ENCODE results near the gene KRTAP10-3. TPM values are rescaled to one million over a fixed set of nuclear protein-coding genes. Genes with fewer than 3 reads are reported as not detected.
"Not testable (repeated sequence)": the region's sequence is repeated elsewhere in the genome, so short reads cannot be mapped to it uniquely, and the experiment has no call there.

The KRTAP10-3 gene
- total RNA-seq, 1 donor from 2014 or later: not detected

DNA sequence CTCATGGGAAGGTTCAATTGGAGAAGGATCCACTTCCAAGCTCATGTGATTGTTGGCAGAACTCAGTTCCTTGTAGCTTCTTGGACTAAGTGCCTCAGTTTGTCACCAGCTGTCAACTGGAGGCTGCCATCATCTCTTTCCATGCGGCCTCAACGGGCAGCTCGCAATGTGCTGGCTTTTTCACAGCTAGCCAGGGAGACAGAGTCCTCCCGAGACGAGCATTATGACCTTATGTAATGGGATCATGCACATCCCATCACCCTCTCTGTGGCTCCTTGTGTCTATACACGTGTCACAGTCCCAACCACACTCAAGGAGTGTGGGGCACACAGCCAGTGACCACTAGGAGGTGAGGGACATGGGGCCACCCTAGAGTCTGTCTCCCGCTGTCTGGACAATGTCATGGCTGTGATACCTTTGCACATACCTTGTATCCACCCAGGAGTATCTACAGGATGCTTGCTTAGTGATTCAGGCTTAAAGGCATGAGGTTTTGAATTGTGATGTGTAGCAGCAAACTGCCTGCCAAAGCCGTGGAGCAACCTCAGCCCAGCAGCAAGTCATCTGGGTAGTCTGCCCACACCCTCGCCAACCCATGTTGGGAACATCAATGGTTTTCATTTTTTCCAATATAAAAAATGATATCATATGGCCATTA lies 37.6 kb upstream of the KRTAP10-3 start:
- peaks cover 34% of the 10 kb centered on the region for H3K27me3 ChIP-seq (ENCODE audit: low read depth)
- intact Hi-C loops (cut with micrococcal nuclease): no loop called here
- H3K27ac ChIP-seq (replicated peaks): no peak overlapping the region

DNA sequence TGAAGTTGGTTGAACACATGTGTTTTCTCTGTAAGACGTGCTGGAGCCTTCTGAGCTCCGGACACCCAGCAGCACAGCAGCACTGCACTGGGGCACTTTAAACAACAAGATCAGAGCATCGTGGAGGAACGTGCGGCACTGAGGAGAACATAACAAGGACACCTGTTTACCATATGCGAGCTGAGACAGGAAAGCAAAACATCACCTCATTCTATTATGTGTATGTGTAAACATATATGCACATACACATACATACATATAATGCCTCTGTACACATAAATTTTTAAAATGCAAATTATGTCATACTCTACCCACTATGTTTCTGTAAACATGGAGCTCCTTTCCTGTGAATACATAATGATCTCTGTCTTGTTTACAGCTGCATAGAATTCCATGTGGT lies 36.9 kb upstream of the KRTAP10-3 start:
- Histone ChIP-seq H3K36me3 (no peaks in the 10 kb centered on the region), H3K9me3 (replicated peaks) (peaks cover 10% of the 10 kb centered on the region), H3K27ac (replicated peaks) (no peak overlapping the region), H3K27me3 (ENCODE audit: low read depth) (peaks cover 31% of the 10 kb centered on the region), H3K4me1 (peaks cover 8% of the 10 kb centered on the region), H3K4me3 (no peak overlapping the region)
- intact Hi-C loops (cut with micrococcal nuclease): no loop called here
- no peak for DNase-seq
- TF ChIP-seq, protein P1, sequence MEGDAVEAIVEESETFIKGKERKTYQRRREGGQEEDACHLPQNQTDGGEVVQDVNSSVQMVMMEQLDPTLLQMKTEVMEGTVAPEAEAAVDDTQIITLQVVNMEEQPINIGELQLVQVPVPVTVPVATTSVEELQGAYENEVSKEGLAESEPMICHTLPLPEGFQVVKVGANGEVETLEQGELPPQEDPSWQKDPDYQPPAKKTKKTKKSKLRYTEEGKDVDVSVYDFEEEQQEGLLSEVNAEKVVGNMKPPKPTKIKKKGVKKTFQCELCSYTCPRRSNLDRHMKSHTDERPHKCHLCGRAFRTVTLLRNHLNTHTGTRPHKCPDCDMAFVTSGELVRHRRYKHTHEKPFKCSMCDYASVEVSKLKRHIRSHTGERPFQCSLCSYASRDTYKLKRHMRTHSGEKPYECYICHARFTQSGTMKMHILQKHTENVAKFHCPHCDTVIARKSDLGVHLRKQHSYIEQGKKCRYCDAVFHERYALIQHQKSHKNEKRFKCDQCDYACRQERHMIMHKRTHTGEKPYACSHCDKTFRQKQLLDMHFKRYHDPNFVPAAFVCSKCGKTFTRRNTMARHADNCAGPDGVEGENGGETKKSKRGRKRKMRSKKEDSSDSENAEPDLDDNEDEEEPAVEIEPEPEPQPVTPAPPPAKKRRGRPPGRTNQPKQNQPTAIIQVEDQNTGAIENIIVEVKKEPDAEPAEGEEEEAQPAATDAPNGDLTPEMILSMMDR (IDR thresholded peaks at IDR 0.05; ENCODE audit: borderline replicate concordance): no peak

More for the DNA sequence above, 37.6 kb upstream of the KRTAP10-3 start:
- peaks cover 8% of the 10 kb centered on the region for H3K4me1 ChIP-seq
- peaks cover 10% of the 10 kb centered on the region for H3K9me3 ChIP-seq (replicated peaks)
- no peaks in the 10 kb centered on the region for H3K36me3 ChIP-seq
- no peak for DNase-seq
- TF ChIP-seq, protein P1 (IDR thresholded peaks at IDR 0.05; ENCODE audit: borderline replicate concordance): no peak
- no peak overlapping the region for H3K4me3 ChIP-seq

DNA sequence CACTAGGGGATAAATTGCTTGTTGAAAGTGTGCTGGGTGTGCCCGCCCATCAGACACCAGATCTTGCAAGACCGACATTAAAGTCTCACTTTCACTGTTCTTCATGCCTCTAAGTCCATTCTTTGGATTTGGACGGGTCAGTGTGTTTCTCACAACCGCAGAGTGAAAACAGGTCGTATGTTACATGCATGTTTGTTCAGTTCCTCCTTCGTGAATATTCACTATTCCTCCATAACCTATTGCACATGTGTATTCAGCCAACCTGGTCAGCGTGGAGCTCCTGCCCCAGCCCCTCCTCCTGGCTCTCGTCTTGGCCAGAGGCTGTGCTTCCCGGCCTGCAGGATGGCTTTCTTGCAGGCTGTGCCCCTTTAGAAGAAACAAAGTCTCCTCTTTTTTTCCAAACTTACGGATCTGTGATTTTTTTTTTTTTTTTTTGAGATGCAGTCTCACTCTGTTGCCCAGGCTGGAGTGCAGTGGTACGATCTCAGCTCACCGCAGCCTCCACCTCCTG lies 35.9 kb upstream of the KRTAP10-3 start:
- intact Hi-C loops (cut with micrococcal nuclease): no loop called here

DNA sequence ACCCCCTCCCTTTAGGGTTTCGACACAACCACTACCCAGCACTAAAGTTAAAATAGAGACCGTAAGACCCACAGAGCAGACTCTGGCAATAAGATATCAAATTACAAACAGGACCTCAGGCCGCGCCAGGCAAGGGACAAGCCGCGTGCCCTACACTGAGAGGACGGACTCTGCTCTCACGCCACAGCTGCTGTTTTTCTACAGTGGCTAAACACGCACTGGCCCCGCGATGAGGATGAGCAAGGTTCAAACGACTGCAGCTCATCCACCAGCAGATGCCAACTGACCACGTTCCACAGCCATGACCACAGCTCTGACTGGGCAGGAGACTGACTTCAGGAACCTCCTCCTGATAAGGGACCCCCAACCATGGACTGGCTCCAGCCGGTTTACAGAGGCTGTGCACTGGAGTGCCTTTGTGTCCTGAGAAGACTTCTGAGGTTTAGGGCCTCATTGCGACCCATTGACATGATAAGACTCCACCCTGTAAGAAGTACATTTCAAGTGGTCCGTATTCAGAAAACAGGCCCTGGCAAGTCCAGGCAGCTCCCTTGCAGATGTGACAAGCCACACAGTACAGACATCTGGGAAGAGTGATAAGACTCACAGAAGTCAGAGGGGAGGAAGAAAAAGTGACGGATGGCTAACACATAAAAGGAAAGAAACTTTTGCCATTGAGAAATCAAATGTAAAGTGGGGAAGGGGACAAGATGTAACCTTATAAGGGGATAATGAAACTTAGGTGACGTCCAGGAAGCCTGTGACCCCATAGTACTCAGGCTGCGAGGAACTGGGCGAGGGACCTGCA lies 35.2 kb upstream of the KRTAP10-3 start:
- Histone ChIP-seq H3K4me3 (no peak overlapping the region), H3K9me3 (replicated peaks) (peaks cover 9% of the 10 kb centered on the region), H3K27ac (replicated peaks) (no peak overlapping the region), H3K4me1 (peaks cover 8% of the 10 kb centered on the region), H3K36me3 (no peaks in the 10 kb centered on the region), H3K27me3 (ENCODE audit: low read depth) (peaks cover 33% of the 10 kb centered on the region)
- intact Hi-C loops (cut with micrococcal nuclease): no loop called here
- DNase-seq: no peak
- TF ChIP-seq, protein P1 (IDR thresholded peaks at IDR 0.05; ENCODE audit: borderline replicate concordance): no peak

More for the DNA sequence above, 35.9 kb upstream of the KRTAP10-3 start:
- Histone ChIP-seq H3K36me3 (no peaks in the 10 kb centered on the region), H3K9me3 (replicated peaks) (peaks cover 10% of the 10 kb centered on the region), H3K27me3 (ENCODE audit: low read depth) (peaks cover 35% of the 10 kb centered on the region), H3K4me1 (peaks cover 8% of the 10 kb centered on the region), H3K27ac (replicated peaks) (no peak overlapping the region), H3K4me3 (no peak overlapping the region)
- DNase-seq: no peak
- TF ChIP-seq, protein P1 (IDR thresholded peaks at IDR 0.05; ENCODE audit: borderline replicate concordance): no peak

DNA sequence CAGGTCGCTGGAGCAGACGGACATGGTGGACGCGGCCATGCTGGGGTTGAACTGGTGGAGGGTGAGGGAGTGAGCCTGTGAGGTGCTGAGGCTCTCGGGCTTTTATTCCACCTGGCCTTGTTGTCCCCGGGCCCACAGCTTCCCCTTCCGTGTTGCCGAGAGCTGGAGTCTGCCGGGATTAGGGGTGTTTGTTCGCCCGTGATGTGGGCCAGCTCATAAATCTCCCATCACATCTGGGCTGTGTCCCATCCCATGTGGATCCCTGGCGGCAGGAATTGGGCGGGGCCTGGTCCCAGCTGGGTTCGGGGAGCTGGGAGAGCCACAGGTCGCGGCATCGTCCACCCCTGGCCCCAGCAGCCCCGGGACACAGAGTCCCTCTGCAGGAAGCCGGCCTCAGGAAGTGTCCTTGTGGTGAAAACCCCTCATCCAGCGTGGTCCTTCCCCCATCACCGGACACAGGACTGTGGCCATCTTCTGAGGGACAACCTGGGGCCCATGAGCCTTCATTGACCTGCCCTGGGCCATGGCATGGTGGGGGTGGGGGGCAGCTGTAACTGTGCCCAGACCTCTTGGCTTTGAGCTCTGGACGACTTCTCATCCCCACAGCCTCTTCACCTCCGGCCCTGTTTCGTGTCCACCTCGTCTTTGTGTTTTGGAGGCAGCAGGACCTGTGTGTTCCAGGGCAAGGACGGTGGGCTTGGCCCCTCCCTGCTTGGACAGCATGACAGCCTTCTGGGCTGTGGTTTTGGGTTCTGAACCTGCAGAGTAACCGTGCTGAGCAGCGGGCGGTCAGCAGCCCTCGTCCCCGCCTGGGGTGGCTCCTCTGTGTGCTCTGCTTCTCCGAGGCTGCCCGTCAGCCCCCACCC lies 34.1 kb upstream of the KRTAP10-3 start, which contains the start of gene KRTAP10-6:
Gene KRTAP10-6, minus strand, starts transcription at position 60 of the 866 bp plus-strand sequence. Its CDS starts 21 bp downstream, at position 39.
- intact Hi-C loops (cut with micrococcal nuclease): no loop called here
- H3K4me1 ChIP-seq: peaks cover 8% of the 10 kb centered on the region
- no peak within 1 kb of the TSS for H3K27ac ChIP-seq (replicated peaks)
- TF ChIP-seq, protein P1 (IDR thresholded peaks at IDR 0.05; ENCODE audit: borderline replicate concordance): no peak
- H3K27me3 ChIP-seq (ENCODE audit: low read depth): peaks cover 26% of the 10 kb centered on the region
- no peaks in the 10 kb centered on the region for H3K9me3 ChIP-seq (replicated peaks)
- H3K36me3 ChIP-seq: no peaks in the 10 kb centered on the region
- no peak within 1 kb of the TSS for H3K4me3 ChIP-seq
- no peak for DNase-seq

DNA sequence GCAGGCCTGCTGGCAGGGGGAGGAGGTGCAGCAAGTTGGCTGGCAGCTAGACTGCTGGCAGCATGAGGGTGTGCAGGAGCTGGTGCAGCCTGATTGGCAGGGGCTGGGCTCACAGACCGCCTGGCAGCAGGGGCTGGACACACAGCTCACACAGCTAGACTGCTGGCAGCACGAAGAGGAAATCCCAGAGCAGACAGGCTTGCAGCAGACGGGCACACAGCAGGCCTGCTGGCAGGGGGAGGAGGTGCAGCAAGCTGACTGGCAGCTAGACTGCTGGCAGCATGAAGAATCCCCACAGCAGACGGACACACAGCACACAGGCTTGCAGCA lies 33.2 kb upstream of the KRTAP10-3 start:
- H3K36me3 ChIP-seq; H3K4me3 ChIP-seq; H3K9me3 ChIP-seq (replicated peaks); H3K27ac ChIP-seq (replicated peaks); intact Hi-C loops (cut with micrococcal nuclease); DNase-seq; H3K4me1 ChIP-seq: not testable (repeated sequence)
- H3K27me3 ChIP-seq (ENCODE audit: low read depth): peaks cover 28% of the 10 kb centered on the region

DNA sequence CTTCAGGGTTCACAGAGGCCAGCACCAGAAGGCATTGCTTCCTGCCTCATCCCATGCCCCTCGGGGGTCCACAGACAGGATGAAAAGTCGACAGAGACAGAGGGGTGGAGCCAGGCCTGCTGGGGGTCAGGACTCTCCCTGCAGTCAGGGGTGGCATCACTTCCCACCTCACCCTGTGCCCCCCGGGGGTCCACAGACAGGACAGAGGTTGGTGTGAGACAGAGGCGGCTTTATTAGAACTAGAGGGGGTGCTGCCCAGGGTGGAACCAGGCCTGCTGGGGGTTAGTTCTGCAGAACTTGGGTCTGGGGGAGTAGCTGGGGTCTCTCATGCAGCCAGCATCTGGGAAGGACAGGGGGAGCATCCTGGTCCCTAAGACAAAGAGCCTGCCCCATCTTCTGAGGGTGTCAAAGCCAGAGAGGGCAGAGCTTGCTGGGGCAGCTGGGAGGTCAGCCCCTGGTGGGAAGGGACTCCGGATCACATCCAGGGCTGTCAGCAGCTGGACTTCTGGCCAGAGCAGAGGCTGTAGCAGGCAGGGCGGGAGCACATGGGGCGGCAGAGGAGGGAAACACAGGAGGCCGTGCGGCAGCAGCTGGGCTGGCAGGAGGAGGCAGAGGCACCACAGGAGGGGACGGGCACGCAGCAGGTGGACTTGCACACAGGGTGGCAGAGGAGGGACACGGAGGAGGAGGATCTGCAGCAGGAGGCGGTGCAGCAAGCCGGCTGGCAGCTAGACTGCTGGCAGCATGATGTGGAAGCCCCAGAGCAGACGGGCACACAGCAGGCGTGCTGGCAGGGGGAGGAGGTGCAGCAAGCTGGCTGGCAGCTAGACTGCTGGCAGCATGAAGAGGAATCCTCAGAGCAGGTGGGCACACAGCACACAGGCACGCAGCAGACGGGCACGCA lies 32.6 kb upstream of the KRTAP10-3 start:
- DNase-seq; H3K4me1 ChIP-seq; H3K36me3 ChIP-seq; intact Hi-C loops (cut with micrococcal nuclease); H3K4me3 ChIP-seq; H3K9me3 ChIP-seq (replicated peaks); H3K27ac ChIP-seq (replicated peaks): not testable (repeated sequence)
- H3K27me3 ChIP-seq (ENCODE audit: low read depth): peaks cover 32% of the 10 kb centered on the region

All from left ventricle myocardium inferior (tissue), 1 donor.